Activated T-helper 1 cell treated with anti-CD3 and anti-CD28 coated beads, Interleukin-12 subunit alpha, Interleukin-12 subunit beta, Interleukin-2, Interleukin-4 antibody, amounts not matched to agents 30 ng/mL and 10 ng/mL and 1 ng/mL, durations not matched to agents 14 hours and 24 hours and 36 hours (primary cell): ENCODE results near the gene LRMDA. TPM values are rescaled to one million over a fixed set of nuclear protein-coding genes. Genes with fewer than 3 reads are reported as not detected.
"Not testable (repeated sequence)": the region's sequence is repeated elsewhere in the genome, so short reads cannot be mapped to it uniquely, and the experiment has no call there.

Source experiments
- DNase-seq: peaks from one replicate; pipeline ENCODE4 v3.0.0; 2021; ENCODE audit warnings: low spot score
- H3K27ac Mint-ChIP-seq: one replicate; pipeline ENCODE4 v1.8.0; 2021; ENCODE audit warnings: mild to moderate bottlenecking, mixed read lengths
- H3K27me3 Mint-ChIP-seq: one replicate; pipeline ENCODE4 v1.8.0; 2022; ENCODE audit warnings: mild to moderate bottlenecking, moderate library complexity, mixed read lengths; ENCODE audit not compliant: insufficient read depth
- H3K36me3 Mint-ChIP-seq: one replicate; pipeline ENCODE4 v1.8.0; 2021; ENCODE audit warnings: low read depth, mixed read lengths
- H3K4me1 Mint-ChIP-seq: one replicate; pipeline ENCODE4 v1.8.0; 2021; ENCODE audit warnings: low read depth, mixed read lengths
- H3K4me3 Mint-ChIP-seq: one replicate; pipeline ENCODE4 v1.8.0; 2021; ENCODE audit warnings: mild to moderate bottlenecking, moderate library complexity, mixed read lengths
- H3K9me3 Mint-ChIP-seq: one replicate; pipeline ENCODE4 v1.8.0; 2021; ENCODE audit warnings: mixed read lengths
- intact Hi-C: fragments of 100-400 bp; cut with micrococcal nuclease; formaldehyde crosslinking; loops from one replicate; pipeline ENCODE4 v1.15.1; 2024
- total RNA-seq: library from RNA; stranded (reverse); gene quantifications from 2 replicates; pipeline ENCODE4 v1.2.3, GENCODE V29; 2022

The LRMDA gene
- total RNA-seq, 1 donor from 2014 or later: not detected

GRCh38 chr10:75505840-75506506 lies 74.5 kb downstream of the LRMDA start:
- Mint-ChIP-seq H3K36me3 (no peaks in the 10 kb centered on the region), H3K27ac (no peak overlapping the region), H3K9me3 (no peaks in the 10 kb centered on the region), H3K4me1 (peaks cover 4% of the 10 kb centered on the region), H3K4me3 (no peak overlapping the region), H3K27me3 (peaks cover 1% of the 10 kb centered on the region)
- DNase-seq: no peak
- intact Hi-C loops: no loop called here

GRCh38 chr10:75506930-75507329 lies 75.5 kb downstream of the LRMDA start:
- no peak overlapping the region for H3K27ac Mint-ChIP-seq
- intact Hi-C loops: no loop called here
- H3K27me3 Mint-ChIP-seq: peaks cover 2% of the 10 kb centered on the region
- H3K4me3 Mint-ChIP-seq: no peak overlapping the region
- H3K4me1 Mint-ChIP-seq: peaks cover 4% of the 10 kb centered on the region
- no peaks in the 10 kb centered on the region for H3K9me3 Mint-ChIP-seq
- H3K36me3 Mint-ChIP-seq: no peaks in the 10 kb centered on the region
- DNase-seq: no peak

DNA sequence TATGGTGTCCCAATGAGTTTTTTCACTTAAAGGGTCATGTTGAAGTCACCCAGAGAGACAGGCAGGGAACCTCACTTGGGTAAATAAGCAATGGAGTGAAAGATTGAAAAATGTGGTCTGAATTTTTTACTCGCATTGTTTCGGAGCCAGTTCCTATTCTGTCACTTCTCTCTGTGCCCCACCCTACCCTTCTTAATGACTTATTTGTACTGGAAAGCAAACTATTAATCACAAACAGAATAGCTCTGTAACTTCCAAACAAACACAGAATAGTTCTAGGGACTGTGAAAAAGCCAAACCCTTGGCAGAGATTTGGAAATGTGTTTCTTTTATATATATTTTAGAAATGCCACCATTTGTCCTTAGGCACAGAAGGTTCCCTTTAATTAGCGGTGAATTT lies 76.0 kb downstream of the LRMDA start:
- H3K9me3 Mint-ChIP-seq: no peaks in the 10 kb centered on the region
- no peak overlapping the region for H3K4me3 Mint-ChIP-seq
- peaks cover 2% of the 10 kb centered on the region for H3K27me3 Mint-ChIP-seq
- DNase-seq: no peak
- intact Hi-C loops: no loop called here
- peaks cover 4% of the 10 kb centered on the region for H3K4me1 Mint-ChIP-seq
- H3K27ac Mint-ChIP-seq: no peak overlapping the region
- H3K36me3 Mint-ChIP-seq: no peaks in the 10 kb centered on the region

GRCh38 chr10:75508239-75508813 lies 76.9 kb downstream of the LRMDA start:
- Mint-ChIP-seq H3K36me3 (no peaks in the 10 kb centered on the region), H3K27me3 (peaks cover 2% of the 10 kb centered on the region), H3K4me3 (no peak overlapping the region), H3K9me3 (no peaks in the 10 kb centered on the region), H3K27ac (no peak overlapping the region), H3K4me1 (peaks cover 4% of the 10 kb centered on the region)
- no peak for DNase-seq
- intact Hi-C loops: no loop called here

DNA sequence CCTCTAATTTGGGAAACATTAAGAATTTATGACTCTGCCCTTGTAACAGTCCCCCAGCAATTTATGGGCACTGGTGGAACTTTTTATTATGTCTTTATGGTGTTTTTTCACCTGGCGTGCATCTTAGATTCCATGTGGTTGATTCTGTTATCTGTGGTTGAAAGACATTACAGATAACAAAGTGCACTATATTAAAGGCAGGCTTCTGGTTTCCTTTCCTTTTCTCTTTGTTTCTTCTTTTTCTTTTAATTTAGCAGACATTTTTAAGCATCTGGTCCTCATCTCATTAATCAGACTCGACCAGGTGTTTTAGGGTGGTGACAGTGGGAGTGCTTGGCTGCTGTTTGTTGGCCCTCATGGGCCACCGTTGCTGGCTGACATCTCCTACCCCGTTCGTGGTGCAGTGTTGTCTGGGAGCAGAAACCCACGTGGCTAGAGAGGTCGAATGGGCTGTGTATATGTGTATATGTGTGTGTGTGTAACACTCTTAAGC lies 77.4 kb downstream of the LRMDA start:
- no peak for DNase-seq
- intact Hi-C loops: no loop called here
- peaks cover 4% of the 10 kb centered on the region for H3K4me1 Mint-ChIP-seq
- H3K27ac Mint-ChIP-seq: no peak overlapping the region
- peaks cover 2% of the 10 kb centered on the region for H3K27me3 Mint-ChIP-seq
- no peaks in the 10 kb centered on the region for H3K9me3 Mint-ChIP-seq
- no peaks in the 10 kb centered on the region for H3K36me3 Mint-ChIP-seq
- no peak overlapping the region for H3K4me3 Mint-ChIP-seq

GRCh38 chr10:75509706-75510105 lies 78.3 kb downstream of the LRMDA start:
- intact Hi-C loops: no loop called here
- no peaks in the 10 kb centered on the region for H3K9me3 Mint-ChIP-seq
- no peak overlapping the region for H3K27ac Mint-ChIP-seq
- no peak for DNase-seq
- H3K4me1 Mint-ChIP-seq: peaks cover 4% of the 10 kb centered on the region
- no peaks in the 10 kb centered on the region for H3K36me3 Mint-ChIP-seq
- no peak overlapping the region for H3K4me3 Mint-ChIP-seq
- H3K27me3 Mint-ChIP-seq: peaks cover 3% of the 10 kb centered on the region

GRCh38 chr10:75511011-75511410 lies 79.6 kb downstream of the LRMDA start:
- H3K4me1 Mint-ChIP-seq: peaks cover 4% of the 10 kb centered on the region
- no peaks in the 10 kb centered on the region for H3K9me3 Mint-ChIP-seq
- no peak overlapping the region for H3K4me3 Mint-ChIP-seq
- no peaks in the 10 kb centered on the region for H3K36me3 Mint-ChIP-seq
- DNase-seq: no peak
- peaks cover 3% of the 10 kb centered on the region for H3K27me3 Mint-ChIP-seq
- intact Hi-C loops: no loop called here
- no peak overlapping the region for H3K27ac Mint-ChIP-seq

GRCh38 chr10:75512203-75512933 lies 80.9 kb downstream of the LRMDA start:
- Mint-ChIP-seq H3K4me3 (no peak overlapping the region), H3K27ac (no peak overlapping the region), H3K36me3 (no peaks in the 10 kb centered on the region), H3K4me1 (peaks cover 4% of the 10 kb centered on the region), H3K9me3 (no peaks in the 10 kb centered on the region), H3K27me3 (peaks cover 5% of the 10 kb centered on the region)
- no peak for DNase-seq
- intact Hi-C loops: no loop called here

DNA sequence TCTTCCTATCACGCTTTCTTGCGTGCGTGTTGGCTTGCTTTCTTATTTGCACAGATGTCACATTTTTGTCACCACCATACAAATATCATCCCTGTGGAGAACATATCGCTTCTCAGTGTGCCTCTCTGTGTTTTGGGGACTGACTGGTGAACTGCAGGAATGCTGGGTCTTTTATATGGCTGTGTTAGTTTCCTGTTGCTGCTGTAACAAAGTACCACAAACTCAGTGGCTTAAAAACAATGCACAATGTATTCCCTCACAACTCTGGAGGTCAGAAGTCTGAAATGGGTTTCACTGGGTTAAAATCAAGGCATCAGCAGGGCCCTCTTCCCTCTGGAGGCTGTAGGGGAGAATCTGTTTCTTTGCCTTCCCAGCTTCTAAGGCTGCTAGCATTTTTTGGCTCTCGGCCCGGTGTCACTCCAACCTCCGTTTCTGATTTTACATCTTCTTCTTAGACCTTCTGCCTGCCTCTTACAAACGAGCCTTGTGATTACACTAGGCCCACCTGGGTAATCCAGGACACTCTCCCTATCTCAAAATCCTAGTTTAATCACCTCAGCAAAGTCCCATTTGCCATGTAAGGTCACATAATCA lies 82.0 kb downstream of the LRMDA start:
- Mint-ChIP-seq H3K36me3 (no peaks in the 10 kb centered on the region), H3K4me3 (no peak overlapping the region), H3K27ac (no peak overlapping the region), H3K27me3 (peaks cover 5% of the 10 kb centered on the region), H3K4me1 (peaks cover 4% of the 10 kb centered on the region), H3K9me3 (no peaks in the 10 kb centered on the region)
- intact Hi-C loops: no loop called here
- DNase-seq: no peak

DNA sequence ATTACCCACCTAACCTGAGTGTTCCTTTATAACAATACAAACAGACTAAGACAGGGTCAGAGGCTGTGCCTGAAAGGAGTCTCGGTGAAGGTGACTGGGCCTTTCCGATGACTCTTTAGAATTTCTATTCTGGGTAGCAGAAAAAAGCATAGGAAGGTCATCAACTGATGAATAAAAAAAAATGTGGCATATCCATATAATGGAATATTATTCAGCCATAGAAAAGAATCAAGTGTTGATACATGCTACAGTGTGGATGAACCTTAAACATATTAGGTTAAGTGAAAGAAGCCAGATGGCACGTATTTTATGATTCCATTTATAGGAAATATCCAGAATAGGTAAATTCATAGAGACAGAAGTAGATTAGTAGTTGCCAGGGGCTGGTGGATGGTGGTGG lies 83.4 kb downstream of the LRMDA start:
- H3K27ac Mint-ChIP-seq: no peak overlapping the region
- no peaks in the 10 kb centered on the region for H3K9me3 Mint-ChIP-seq
- H3K4me1 Mint-ChIP-seq: no peaks in the 10 kb centered on the region
- H3K4me3 Mint-ChIP-seq: no peak overlapping the region
- DNase-seq: no peak
- intact Hi-C loops: no loop called here
- peaks cover 5% of the 10 kb centered on the region for H3K27me3 Mint-ChIP-seq
- no peaks in the 10 kb centered on the region for H3K36me3 Mint-ChIP-seq

DNA sequence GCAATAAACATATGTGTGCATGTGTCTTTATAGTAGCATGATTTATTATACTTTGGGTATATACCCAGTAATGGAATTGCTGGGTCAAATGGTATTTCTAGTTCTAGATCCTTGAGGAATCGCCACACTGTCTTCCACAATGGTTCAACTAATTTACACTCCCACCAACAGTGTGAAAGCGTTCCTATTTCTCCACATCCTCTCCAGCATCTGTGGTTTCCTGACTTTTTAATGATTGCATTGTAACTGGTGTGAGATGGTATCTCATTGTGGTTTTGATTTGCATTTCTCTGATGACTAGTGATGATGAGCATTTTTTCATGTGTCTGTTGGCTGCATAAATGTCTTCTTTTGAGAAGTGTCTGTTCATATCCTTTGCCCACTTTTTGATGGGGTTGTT lies 84.7 kb downstream of the LRMDA start:
- H3K4me1 Mint-ChIP-seq, H3K36me3 Mint-ChIP-seq, H3K27me3 Mint-ChIP-seq, H3K4me3 Mint-ChIP-seq, DNase-seq, H3K27ac Mint-ChIP-seq, intact Hi-C loops, H3K9me3 Mint-ChIP-seq: not testable (repeated sequence)

DNA sequence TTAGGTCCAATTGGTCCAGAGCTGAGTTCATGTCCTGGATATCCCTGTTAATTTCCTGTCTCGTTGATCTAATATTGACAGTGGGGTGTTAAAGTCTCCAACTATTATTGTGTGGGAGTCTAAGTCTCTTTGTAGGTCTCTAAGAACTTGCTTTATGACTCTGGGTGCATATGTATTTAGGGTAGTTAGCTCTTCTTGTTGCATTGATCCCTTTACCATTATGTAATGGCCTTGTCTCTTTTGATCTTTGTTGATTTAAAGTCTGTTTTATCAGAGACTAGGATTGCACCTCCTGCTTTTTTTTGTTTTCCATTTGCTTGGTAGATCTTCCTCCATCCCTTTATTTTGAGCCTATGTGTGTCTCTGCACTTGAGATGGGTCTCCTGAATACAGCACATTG lies 87.8 kb downstream of the LRMDA start:
- H3K36me3 Mint-ChIP-seq, H3K4me1 Mint-ChIP-seq, DNase-seq, H3K27ac Mint-ChIP-seq, H3K27me3 Mint-ChIP-seq, intact Hi-C loops, H3K4me3 Mint-ChIP-seq, H3K9me3 Mint-ChIP-seq: not testable (repeated sequence)

GRCh38 chr10:75521194-75521829 lies 89.9 kb downstream of the LRMDA start:
- H3K27ac Mint-ChIP-seq, H3K4me3 Mint-ChIP-seq, H3K9me3 Mint-ChIP-seq, H3K4me1 Mint-ChIP-seq, H3K27me3 Mint-ChIP-seq, H3K36me3 Mint-ChIP-seq, intact Hi-C loops, DNase-seq: not testable (repeated sequence)
